Fibroblast of lung (primary cell): ENCODE measurements around the gene ACSF2.

Experiments used
- CTCF ChIP-seq, 2 donors: IDR thresholded peaks in 1 of 2; conservative IDR thresholded peaks in 1 of 2; 1 replicate in 1 of 2; 2 replicates in 1 of 2; pipeline ENCODE4 v1.5.1; 2011 to 2012; ENCODE audit warnings: low read length in 2 of 2, control low read depth in 1 of 2, inconsistent platforms in 1 of 2, low read depth in 1 of 2, mild to moderate bottlenecking in 1 of 2
- EZH2 ChIP-seq: IDR thresholded peaks from 2 replicates; pipeline ENCODE4 v1.5.1; 2012; ENCODE audit warnings: low read length, control low read depth, mild to moderate bottlenecking; ENCODE audit errors: missing control alignments

DNA sequence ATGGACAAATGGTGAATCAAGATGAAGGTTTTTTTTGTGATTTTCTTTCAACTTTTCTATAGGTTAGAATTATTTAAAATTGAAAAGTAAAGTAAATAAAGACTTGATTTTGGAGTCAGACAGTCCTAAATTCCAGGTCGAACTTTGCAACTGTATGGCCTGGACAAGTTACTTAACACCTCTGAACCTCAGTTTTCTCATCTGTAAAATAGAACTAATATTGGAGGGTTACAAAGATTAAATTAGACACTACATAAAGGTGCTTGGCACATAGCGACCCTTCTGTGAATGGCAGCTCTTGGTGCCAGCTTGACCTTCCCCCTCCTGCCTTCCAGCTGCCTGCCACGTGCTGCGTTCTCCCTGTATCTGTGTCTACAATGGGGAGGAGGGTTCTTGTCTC, 55.6 kb downstream of the ACSF2 start:
- TF ChIP-seq CTCF (conservative IDR thresholded peaks at IDR 0.05 in 1 of 2, IDR thresholded peaks at IDR 0.05 in 1 of 2; ENCODE audit: low read depth in 1 of 2, low read length in 2 of 2) (no peak), EZH2 (no peak)
